Common myeloid progenitor, CD34-positive (primary cell): Measurements from ENCODE around the gene OTOF.

ENCODE experiments used
- CTCF ChIA-PET: fragments of 350-600 bp; sonication (Branson Sonifier 250); formaldehyde crosslinking; loops from one replicate; lab custom pipeline; 2021; ENCODE audit warnings: antibody characterized with exemption; lab: Charles Lee
- POLR2A ChIA-PET: fragments of 350-600 bp; sonication (Branson Sonifier 250); formaldehyde crosslinking; loops from one replicate; lab custom pipeline; 2021; ENCODE audit warnings: antibody characterized with exemption; lab: Charles Lee
- DNase-seq, 3 donors: peaks; one replicate each; pipeline versions ENCODE4 v3.0.0 to v3.0.0-alpha.2; 2013
- H3K27ac ChIP-seq, 2 experiments: 1 replicate in 1 of 2; 2 replicates in 1 of 2; pipeline ENCODE4 v1.7.0; 2013; ENCODE audit warnings: inconsistent platforms in 2 of 2, low read length in 2 of 2, mild to moderate bottlenecking in 2 of 2, low read depth in 1 of 2, moderate library complexity in 1 of 2; ENCODE audit not compliant: severe bottlenecking in 2 of 2, insufficient read depth in 1 of 2, poor library complexity in 1 of 2
- H3K27me3 ChIP-seq, 5 experiments: replicated peaks in 2 of 5; 1 replicate in 3 of 5; 2 replicates in 2 of 5; pipeline versions ENCODE4 v1.6.1 to v1.7.0; 2013; ENCODE audit warnings: low read length in 4 of 5, mild to moderate bottlenecking in 2 of 5, moderate library complexity in 2 of 5, inconsistent platforms in 1 of 5; ENCODE audit not compliant: insufficient read depth in 5 of 5, control insufficient read depth in 4 of 5
- H3K36me3 ChIP-seq, 4 experiments: 1 replicate in 2 of 4; 2 replicates in 2 of 4; pipeline versions ENCODE4 v1.6.1 to v1.7.0; 2013; ENCODE audit warnings: low read length in 3 of 4, control low read depth in 1 of 4, mild to moderate bottlenecking in 1 of 4; ENCODE audit not compliant: control insufficient read depth in 4 of 4, insufficient read depth in 4 of 4
- H3K4me1 ChIP-seq, 4 experiments: 1 replicate in 3 of 4; 2 replicates in 1 of 4; pipeline versions ENCODE4 v1.6.1 to v1.7.1; 2013; ENCODE audit warnings: low read length in 3 of 4, mild to moderate bottlenecking in 3 of 4, control low read depth in 1 of 4, inconsistent platforms in 1 of 4, moderate library complexity in 1 of 4; ENCODE audit not compliant: control insufficient read depth in 4 of 4, insufficient read depth in 4 of 4; ENCODE audit errors: control extremely low read depth in 1 of 4
- H3K4me3 ChIP-seq, 7 experiments: 1 replicate in 4 of 7; 2 replicates in 3 of 7; pipeline versions ENCODE4 v1.5.1 to v1.7.0; 2013; ENCODE audit warnings: mild to moderate bottlenecking in 7 of 7, low read length in 6 of 7, moderate library complexity in 6 of 7, inconsistent platforms in 2 of 7, low read depth in 2 of 7, control low read depth in 1 of 7; ENCODE audit not compliant: insufficient read depth in 4 of 7, control insufficient read depth in 1 of 7; ENCODE audit errors: extremely low read depth in 1 of 7
- H3K9me3 ChIP-seq, 5 experiments: 1 replicate in 4 of 5; 2 replicates in 1 of 5; pipeline versions ENCODE4 v1.6.1 to v1.7.1; 2013; ENCODE audit warnings: low read length in 4 of 5, mild to moderate bottlenecking in 2 of 5, inconsistent platforms in 1 of 5, low read depth in 1 of 5, moderate library complexity in 1 of 5; ENCODE audit not compliant: control insufficient read depth in 4 of 5, insufficient read depth in 2 of 5; ENCODE audit errors: control extremely low read depth in 1 of 5
- WGBS: methylation state at CpG from one replicate; pipeline ENCODE4 v1.1.5; 2013; ENCODE audit not compliant: insufficient coverage; 5-methylcytosine and 5-hydroxymethylcytosine counted together

The OTOF gene

DNA sequence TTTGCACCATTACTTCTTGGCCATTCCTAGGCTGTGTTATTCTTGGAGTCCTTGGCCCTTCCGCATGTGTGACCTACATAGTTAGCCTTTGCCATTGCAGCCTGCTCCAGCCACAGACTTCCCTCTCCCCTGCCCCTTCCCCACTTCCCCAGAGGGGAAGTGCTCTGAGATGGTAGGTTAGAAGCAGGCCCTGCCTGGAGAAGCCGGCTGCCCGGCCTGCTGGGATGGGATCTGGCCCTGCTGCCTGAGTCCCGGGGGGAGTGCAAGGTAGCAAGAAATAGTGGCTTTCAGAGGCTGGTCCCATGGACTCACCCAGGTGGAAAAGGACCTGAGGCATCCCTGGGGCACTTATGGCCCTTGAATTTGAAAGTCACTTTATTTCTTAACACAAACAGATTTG lies 28.4 kb upstream of the OTOF start:
- no peaks in the 10 kb centered on the region for H3K36me3 ChIP-seq
- peaks cover 0 to 14% (median 0%) of the 10 kb centered on the region in 5 experiments for H3K27me3 ChIP-seq
- H3K4me1 ChIP-seq: peaks cover 0 to 14% (median 10%) of the 10 kb centered on the region in 4 experiments
- H3K9me3 ChIP-seq: no peaks in the 10 kb centered on the region
- no peak overlapping the region for H3K27ac ChIP-seq
- DNase-seq: no peak
- POLR2A ChIA-PET: no interaction called here
- 80% methylated on average over 2 of the region's 4 CpGs for WGBS
- H3K4me3 ChIP-seq: no peak overlapping the region
- CTCF ChIA-PET: interaction anchor here (0.7 to 1.6 kb wide), 2 partner anchors 10 to 71 kb away, joined by 3 to 5 read pairs; no protein-coding TSS in a partner anchor

DNA sequence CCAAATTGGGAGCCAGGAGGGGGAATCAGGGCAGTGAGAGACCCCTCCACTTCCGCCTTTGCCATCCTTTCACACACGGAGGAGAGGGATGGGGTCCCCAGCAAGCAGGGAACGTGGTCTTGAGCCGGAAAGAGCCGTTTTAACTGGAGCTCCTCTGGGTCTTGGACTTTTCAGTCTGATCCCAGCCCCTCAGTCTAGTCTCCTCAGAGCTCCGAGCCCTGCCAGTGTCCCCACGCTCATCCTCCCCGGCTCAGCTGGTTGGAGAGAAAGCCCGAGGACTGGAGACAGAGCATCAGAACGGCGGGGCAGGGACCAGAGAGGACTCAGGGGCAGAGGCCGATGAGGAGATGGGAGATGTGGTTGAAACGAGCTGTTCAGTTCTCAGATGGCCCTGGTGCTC lies 26.1 kb upstream of the OTOF start:
- Histone ChIP-seq H3K27me3 (peaks cover 0 to 17% (median 0%) of the 10 kb centered on the region in 5 experiments), H3K4me1 (peaks cover 0 to 14% (median 10%) of the 10 kb centered on the region in 4 experiments), H3K9me3 (no peaks in the 10 kb centered on the region), H3K27ac (peak overlapping the region in 1 of 2 experiments; percentile 39), H3K4me3 (peak overlapping the region in 5 of 7 experiments; percentile 45 to 76 (median 72)), H3K36me3 (no peaks in the 10 kb centered on the region)
- ChIA-PET CTCF (interaction anchor here (0.5 to 2.5 kb wide), 9 partner anchors 10 to 141 kb away, joined by 3 to 9 read pairs (median 4); no protein-coding TSS in a partner anchor), POLR2A (no interaction called here)
- WGBS: 54% methylated on average over 10 of the region's 13 CpGs
- no peak for DNase-seq

GRCh38 chr2:26503231-26503880 lies 25.4 kb upstream of the OTOF start:
- Histone ChIP-seq H3K4me1 (peaks cover 0 to 14% (median 10%) of the 10 kb centered on the region in 4 experiments), H3K9me3 (no peaks in the 10 kb centered on the region), H3K27me3 (peaks cover 0 to 17% (median 0%) of the 10 kb centered on the region in 5 experiments), H3K36me3 (no peaks in the 10 kb centered on the region), H3K4me3 (peak overlapping the region in 6 of 7 experiments; percentile 45 to 76 (median 66)), H3K27ac (peak overlapping the region in 1 of 2 experiments; percentile 39)
- DNase-seq: peak; percentile 79 to 80 (median 79)
- ChIA-PET POLR2A (no interaction called here), CTCF (interaction anchor here (0.6 to 2.8 kb wide), 16 partner anchors 11 to 240 kb away, joined by 3 to 12 read pairs (median 4); no protein-coding TSS in a partner anchor)
- WGBS: 3% methylated on average over 33 of the region's 41 CpGs

GRCh38 chr2:26500406-26500805 lies 22.5 kb upstream of the OTOF start:
- Histone ChIP-seq H3K9me3 (no peaks in the 10 kb centered on the region), H3K27me3 (peaks cover 0 to 17% (median 0%) of the 10 kb centered on the region in 5 experiments), H3K27ac (no peak overlapping the region), H3K36me3 (no peaks in the 10 kb centered on the region), H3K4me3 (no peak overlapping the region), H3K4me1 (peaks cover 0 to 14% (median 10%) of the 10 kb centered on the region in 4 experiments)
- CTCF ChIA-PET: interaction anchor here (1.5 kb wide), 1 partner anchor 45 kb away, joined by 4 read pairs; no protein-coding TSS in a partner anchor
- no peak for DNase-seq
- POLR2A ChIA-PET: no interaction called here
- 94% methylated on average over 3 of the region's 4 CpGs for WGBS

GRCh38 chr2:26495705-26496297 lies 17.9 kb upstream of the OTOF start:
- WGBS: 97% methylated on average over 7 of the region's 8 CpGs
- Histone ChIP-seq H3K27me3 (peaks cover 0 to 5% (median 0%) of the 10 kb centered on the region in 5 experiments), H3K27ac (no peak overlapping the region), H3K36me3 (no peaks in the 10 kb centered on the region), H3K4me1 (peaks cover 0 to 8% (median 0%) of the 10 kb centered on the region in 4 experiments), H3K4me3 (no peak overlapping the region), H3K9me3 (no peaks in the 10 kb centered on the region)
- DNase-seq: no peak
- ChIA-PET CTCF (interaction anchor here (0.7 to 1.3 kb wide), 2 partner anchors 10 to 50 kb away, joined by 3 to 4 read pairs; no protein-coding TSS in a partner anchor), POLR2A (interaction anchor here (0.7 kb wide), 1 partner anchor 11 kb away, joined by 3 read pairs; no protein-coding TSS in a partner anchor)

GRCh38 chr2:26494891-26495290 lies 17.0 kb upstream of the OTOF start:
- CTCF ChIA-PET: no interaction called here
- POLR2A ChIA-PET: no interaction called here
- Histone ChIP-seq H3K36me3 (no peaks in the 10 kb centered on the region), H3K4me1 (peaks cover 0 to 8% (median 0%) of the 10 kb centered on the region in 4 experiments), H3K27me3 (peaks cover 0 to 2% (median 0%) of the 10 kb centered on the region in 5 experiments), H3K27ac (no peak overlapping the region), H3K9me3 (no peaks in the 10 kb centered on the region), H3K4me3 (no peak overlapping the region)
- no peak for DNase-seq
- 97% methylated on average over 4 of the region's 8 CpGs for WGBS
